K562 (cell line): ENCODE results near the gene FASTK. TPM values are rescaled to one million over a fixed set of nuclear protein-coding genes. Genes with fewer than 3 reads are reported as not detected.

Experiments used
- ATF7 ChIP-seq: fragments of 450-650 bp; IDR thresholded peaks from 2 replicates; pipeline ENCODE4 v1.7.1; 2014; ENCODE audit warnings: mild to moderate bottlenecking, moderate library complexity
- CBX5 ChIP-seq: IDR thresholded peaks from 2 replicates; pipeline ENCODE4 v1.6.1; 2014; ENCODE audit warnings: low read depth, borderline replicate concordance
- CEBPB ChIP-seq: fragments of 450-650 bp; IDR thresholded peaks from 2 replicates; pipeline ENCODE4 v1.6.1; 2016; ENCODE audit warnings: missing genetic modification characterization, missing compliant biosample characterization
- ETV5 ChIP-seq: sonication (generic); formaldehyde crosslinking; IDR thresholded peaks from 2 replicates; pipeline ENCODE4 v1.4.0; 2020; ENCODE audit warnings: low read depth, mild to moderate bottlenecking, missing genetic modification reagents
- GABPB1 ChIP-seq: sonication (generic); formaldehyde crosslinking; IDR thresholded peaks from 2 replicates; pipeline ENCODE4 v1.8.0; 2022; ENCODE audit warnings: mild to moderate bottlenecking, missing genetic modification reagents
- MAZ ChIP-seq, 2 experiments: fragments of 450-650 bp in 1 of 2; sonication (generic) in 1 of 2; formaldehyde crosslinking; IDR thresholded peaks in 1 of 2; conservative IDR thresholded peaks in 1 of 2; 2 replicates each; pipeline versions ENCODE4 v1.4.0 to v1.5.0; 2020; ENCODE audit warnings: mild to moderate bottlenecking in 1 of 2, missing genetic modification reagents in 1 of 2
- MCM3 ChIP-seq: fragments of 450-650 bp; IDR thresholded peaks from 2 replicates; pipeline ENCODE4 v1.6.1; 2016
- MYNN ChIP-seq, 2 experiments: sonication (generic); formaldehyde crosslinking in 1 of 2; IDR thresholded peaks; 2 replicates each; pipeline versions ENCODE4 v1.5.0 to v1.6.1; 2016 to 2020; ENCODE audit warnings: antibody characterized with exemption in 1 of 2, missing genetic modification reagents in 1 of 2
- RB1 ChIP-seq: fragments of 450-650 bp; IDR thresholded peaks from 2 replicates; pipeline ENCODE4 v1.6.1; 2017; ENCODE audit warnings: low read depth, mild to moderate bottlenecking
- SIX5 ChIP-seq, 2 experiments: IDR thresholded peaks; 2 replicates each; pipeline ENCODE4 v1.6.1; 2011; ENCODE audit warnings: low read length in 2 of 2, borderline replicate concordance in 1 of 2, low read depth in 1 of 2, mild to moderate bottlenecking in 1 of 2, moderate library complexity in 1 of 2; ENCODE audit not compliant: insufficient read depth in 1 of 2
- SRSF3 ChIP-seq: fragments of 200-400 bp; formaldehyde crosslinking; IDR thresholded peaks from 2 replicates; pipeline ENCODE4 v1.6.1; 2016; ENCODE audit warnings: mild to moderate bottlenecking, low read length, moderate library complexity; ENCODE audit not compliant: insufficient read depth
- TBL1XR1 ChIP-seq, 2 experiments: IDR thresholded peaks; 2 replicates each; pipeline ENCODE4 v1.6.1; 2012; ENCODE audit warnings: improper control_type of control experiment in 2 of 2, low read length in 2 of 2, mild to moderate bottlenecking in 1 of 2
- TCF3 ChIP-seq: sonication (generic); formaldehyde crosslinking; IDR thresholded peaks from 2 replicates; pipeline ENCODE4 v1.4.0; 2020; ENCODE audit warnings: mild to moderate bottlenecking, missing genetic modification reagents
- TGIF2 ChIP-seq: sonication (generic); formaldehyde crosslinking; IDR thresholded peaks from 2 replicates; pipeline ENCODE4 v1.8.1; 2022; ENCODE audit warnings: mild to moderate bottlenecking, missing genetic modification reagents, moderate library complexity
- XRCC5 ChIP-seq: fragments of 200-400 bp; formaldehyde crosslinking; IDR thresholded peaks from 2 replicates; pipeline ENCODE4 v1.6.1; 2017; ENCODE audit warnings: low read depth, mild to moderate bottlenecking, low read length
- ZKSCAN1 ChIP-seq: fragments of 150-350 bp; IDR thresholded peaks from 2 replicates; pipeline ENCODE4 v1.6.1; 2016; ENCODE audit warnings: low read depth, low read length
- polyA plus RNA-seq, 8 experiments: library from polyadenylated mRNA; depleted of rRNA in 4 of 8; stranded (reverse) in 5 of 8; unstranded in 3 of 8; fragments of >200 nt; fragmentation: Nextera tagmentation in 2 of 8; fragmentation: Illumina TruSeq in 1 of 8; extraction: Ambion mirVana in 2 of 8; extraction: Trizol in 1 of 8; gene quantifications; 2 replicates each; pipeline versions ENCODE4 v1.2.1 to v1.2.3, GENCODE V29; 2011 to 2014; ENCODE audit warnings: inconsistent platforms in 1 of 8, missing spikeins in 1 of 8
- total RNA-seq, 7 experiments: library from RNA; depleted of rRNA in 6 of 7; stranded (reverse); fragments of >200 nt in 6 of 7; fragmentation: Illumina TruSeq in 2 of 7; extraction: Trizol in 2 of 7; gene quantifications; 2 replicates each; pipeline versions ENCODE4 v1.2.1 to v1.2.3, GENCODE V29; 2011 to 2021; ENCODE audit warnings: low replicate concordance in 1 of 7
- TF ChIP-seq, protein P1 (sequence below): sonication (generic); formaldehyde crosslinking; IDR thresholded peaks from 2 replicates; pipeline ENCODE4 v1.8.1; 2023; ENCODE audit warnings: mild to moderate bottlenecking, missing genetic modification reagents
- TF ChIP-seq, protein P2 (sequence below): sonication (generic); formaldehyde crosslinking; IDR thresholded peaks from 2 replicates; pipeline ENCODE4 v1.8.0; 2022; ENCODE audit warnings: missing genetic modification reagents, mild to moderate bottlenecking, moderate library complexity, borderline replicate concordance
- TF ChIP-seq, protein P3 (sequence below): fragments of 250-450 bp; sonication (Bioruptor Pico); IDR thresholded peaks from 2 replicates; pipeline ENCODE4 v1.8.0; 2021; ENCODE audit warnings: mild to moderate bottlenecking, moderate library complexity
- TF ChIP-seq, protein P4 (sequence below), 2 experiments: fragments of 450-650 bp; IDR thresholded peaks; 2 replicates each; pipeline ENCODE4 v1.6.1; 2016
- TF ChIP-seq, protein P5 (sequence below): sonication (generic); formaldehyde crosslinking; IDR thresholded peaks from 2 replicates; pipeline ENCODE4 v1.8.0; 2022; ENCODE audit warnings: mild to moderate bottlenecking, missing genetic modification reagents

The FASTK gene
- total and polyA plus RNA-seq, 9 of the 15 experiments (the other 6 are each of a cell fraction or from before 2014, with no cell fraction given) = 0.51 to 150 (median 48.2) TPM

DNA sequence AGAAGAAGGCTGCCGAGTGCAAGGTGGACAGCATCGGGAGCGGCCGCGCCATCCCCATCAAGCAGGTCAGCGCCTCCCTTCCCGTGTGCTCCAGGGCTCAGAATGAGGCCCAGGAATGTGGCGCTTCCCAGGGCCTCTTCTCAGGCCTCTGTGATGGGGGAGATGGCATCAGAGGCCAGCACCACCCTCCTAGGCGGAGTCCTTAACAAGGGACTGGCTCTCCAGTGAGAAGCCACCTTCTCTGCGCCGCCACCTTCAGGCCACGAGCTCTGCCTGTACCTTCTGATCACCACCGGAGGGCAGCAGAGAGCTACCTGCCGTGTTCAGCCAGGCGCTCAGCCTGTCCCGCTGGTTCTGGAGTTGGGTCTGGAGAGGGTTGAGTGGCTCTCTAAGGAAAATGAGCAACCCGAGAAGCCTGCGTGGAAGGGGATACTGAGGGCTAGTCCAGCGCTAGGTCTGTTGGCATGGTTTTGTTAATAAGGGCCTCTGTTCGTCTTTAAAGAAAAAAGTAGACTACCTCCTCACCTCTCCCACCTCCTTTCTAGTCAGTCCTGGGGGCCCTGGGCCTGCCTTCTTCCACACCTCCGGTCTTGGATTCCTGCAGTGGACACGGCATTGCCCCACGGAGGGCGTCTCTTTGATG, 43.3 kb upstream of the FASTK start (continued):
- TF ChIP-seq SIX5 (IDR thresholded peaks at IDR 0.05; ENCODE audit: borderline replicate concordance in 1 of 2, insufficient read depth in 1 of 2, low read depth in 1 of 2, low read length in 2 of 2) = no peak
- TF ChIP-seq MCM3 = no peak
- TF ChIP-seq, protein P1, sequence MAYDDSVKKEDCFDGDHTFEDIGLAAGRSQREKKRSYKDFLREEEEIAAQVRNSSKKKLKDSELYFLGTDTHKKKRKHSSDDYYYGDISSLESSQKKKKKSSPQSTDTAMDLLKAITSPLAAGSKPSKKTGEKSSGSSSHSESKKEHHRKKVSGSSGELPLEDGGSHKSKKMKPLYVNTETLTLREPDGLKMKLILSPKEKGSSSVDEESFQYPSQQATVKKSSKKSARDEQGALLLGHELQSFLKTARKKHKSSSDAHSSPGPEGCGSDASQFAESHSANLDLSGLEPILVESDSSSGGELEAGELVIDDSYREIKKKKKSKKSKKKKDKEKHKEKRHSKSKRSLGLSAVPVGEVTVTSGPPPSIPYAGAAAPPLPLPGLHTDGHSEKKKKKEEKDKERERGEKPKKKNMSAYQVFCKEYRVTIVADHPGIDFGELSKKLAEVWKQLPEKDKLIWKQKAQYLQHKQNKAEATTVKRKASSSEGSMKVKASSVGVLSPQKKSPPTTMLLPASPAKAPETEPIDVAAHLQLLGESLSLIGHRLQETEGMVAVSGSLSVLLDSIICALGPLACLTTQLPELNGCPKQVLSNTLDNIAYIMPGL (CRISPR knock-in tag) = peak; percentile 55; the same call in 1 of the 2 replicates
- no peak for TF ChIP-seq CBX5
- TF ChIP-seq XRCC5 = peak; percentile 79
- TF ChIP-seq TBL1XR1 (IDR thresholded peaks at IDR 0.05; ENCODE audit: low read length in 2 of 2) = 0 out of 4 replicates have a peak, but pooled peaks have one; percentile 21 to 57
- TF ChIP-seq MAZ (CRISPR knock-in tag; conservative IDR thresholded peaks at IDR 0.05 in 1 of 2, IDR thresholded peaks at IDR 0.05 in 1 of 2) = peak; percentile 23 to 84; a peak in 2 of 4 replicates
- no peak for TF ChIP-seq TGIF2 (CRISPR knock-in tag)
- peak; percentile 50; the same call in 1 of the 2 replicates for TF ChIP-seq MYNN (IDR thresholded peaks at IDR 0.05)
- TF ChIP-seq MYNN (CRISPR knock-in tag; IDR thresholded peaks at IDR 0.05) = no peak; the same call in 1 of the 2 replicates
- TF ChIP-seq RB1 = peak; percentile 89
- TF ChIP-seq ETV5 (CRISPR knock-in tag) = 0 out of 2 replicates have a peak, but pooled peaks have one; percentile 29
- TF ChIP-seq, protein P2, sequence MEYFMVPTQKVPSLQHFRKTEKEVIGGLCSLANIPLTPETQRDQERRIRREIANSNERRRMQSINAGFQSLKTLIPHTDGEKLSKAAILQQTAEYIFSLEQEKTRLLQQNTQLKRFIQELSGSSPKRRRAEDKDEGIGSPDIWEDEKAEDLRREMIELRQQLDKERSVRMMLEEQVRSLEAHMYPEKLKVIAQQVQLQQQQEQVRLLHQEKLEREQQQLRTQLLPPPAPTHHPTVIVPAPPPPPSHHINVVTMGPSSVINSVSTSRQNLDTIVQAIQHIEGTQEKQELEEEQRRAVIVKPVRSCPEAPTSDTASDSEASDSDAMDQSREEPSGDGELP (CRISPR knock-in tag) = peak; percentile 73; the same call in 1 of the 2 replicates
- TF ChIP-seq ZKSCAN1 = peak; percentile 44; the same call in 1 of the 2 replicates
- TF ChIP-seq, protein P3, sequence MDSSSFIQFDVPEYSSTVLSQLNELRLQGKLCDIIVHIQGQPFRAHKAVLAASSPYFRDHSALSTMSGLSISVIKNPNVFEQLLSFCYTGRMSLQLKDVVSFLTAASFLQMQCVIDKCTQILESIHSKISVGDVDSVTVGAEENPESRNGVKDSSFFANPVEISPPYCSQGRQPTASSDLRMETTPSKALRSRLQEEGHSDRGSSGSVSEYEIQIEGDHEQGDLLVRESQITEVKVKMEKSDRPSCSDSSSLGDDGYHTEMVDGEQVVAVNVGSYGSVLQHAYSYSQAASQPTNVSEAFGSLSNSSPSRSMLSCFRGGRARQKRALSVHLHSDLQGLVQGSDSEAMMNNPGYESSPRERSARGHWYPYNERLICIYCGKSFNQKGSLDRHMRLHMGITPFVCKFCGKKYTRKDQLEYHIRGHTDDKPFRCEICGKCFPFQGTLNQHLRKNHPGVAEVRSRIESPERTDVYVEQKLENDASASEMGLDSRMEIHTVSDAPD (CRISPR knock-in tag) = no peak
- TF ChIP-seq CEBPB (tag) = no peak
- TF ChIP-seq, protein P4, sequence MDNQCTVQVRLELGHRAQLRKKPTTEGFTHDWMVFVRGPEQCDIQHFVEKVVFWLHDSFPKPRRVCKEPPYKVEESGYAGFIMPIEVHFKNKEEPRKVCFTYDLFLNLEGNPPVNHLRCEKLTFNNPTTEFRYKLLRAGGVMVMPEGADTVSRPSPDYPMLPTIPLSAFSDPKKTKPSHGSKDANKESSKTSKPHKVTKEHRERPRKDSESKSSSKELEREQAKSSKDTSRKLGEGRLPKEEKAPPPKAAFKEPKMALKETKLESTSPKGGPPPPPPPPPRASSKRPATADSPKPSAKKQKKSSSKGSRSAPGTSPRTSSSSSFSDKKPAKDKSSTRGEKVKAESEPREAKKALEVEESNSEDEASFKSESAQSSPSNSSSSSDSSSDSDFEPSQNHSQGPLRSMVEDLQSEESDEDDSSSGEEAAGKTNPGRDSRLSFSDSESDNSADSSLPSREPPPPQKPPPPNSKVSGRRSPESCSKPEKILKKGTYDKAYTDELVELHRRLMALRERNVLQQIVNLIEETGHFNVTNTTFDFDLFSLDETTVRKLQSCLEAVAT (IDR thresholded peaks at IDR 0.05) = 0 out of 4 replicates have a peak, but pooled peaks of 1 of the 2 experiments have one; percentile 71
- peak; percentile 5; the same call in 1 of the 2 replicates for TF ChIP-seq TCF3 (CRISPR knock-in tag)
- TF ChIP-seq ATF7 = peak; percentile 40; the same call in 1 of the 2 replicates
- TF ChIP-seq, protein P5, sequence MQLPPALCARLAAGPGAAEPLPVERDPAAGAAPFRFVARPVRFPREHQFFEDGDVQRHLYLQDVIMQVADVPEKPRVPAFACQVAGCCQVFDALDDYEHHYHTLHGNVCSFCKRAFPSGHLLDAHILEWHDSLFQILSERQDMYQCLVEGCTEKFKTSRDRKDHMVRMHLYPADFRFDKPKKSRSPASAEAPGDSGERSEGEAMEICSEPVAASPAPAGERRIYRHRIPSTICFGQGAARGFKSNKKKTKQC (CRISPR knock-in tag) = peak; percentile 69
- 0 out of 2 replicates have a peak, but pooled peaks have one; percentile 33 for TF ChIP-seq GABPB1 (CRISPR knock-in tag)
- TF ChIP-seq SRSF3 = no peak
